Activated CD8-positive, alpha-beta memory T cell treated with anti-CD3 and anti-CD28 coated beads, Interleukin-2, amount 10 ng/mL, durations not matched to agents 7 days and 5 days (primary cell): ENCODE measurements around the gene RBKS. TPM values are rescaled to one million over a fixed set of nuclear protein-coding genes. Genes with fewer than 3 reads are reported as not detected.

ENCODE experiments used
- ATAC-seq: fragments of 150-1000 bp; cut with Tn5 transposase; one replicate; pipeline ENCODE4 v1.10.0; 2021; ENCODE audit warnings: moderate library complexity
- CTCF ChIA-PET: fragments of 350-600 bp; sonication (Branson Sonifier 250); formaldehyde crosslinking; loops from one replicate; lab custom pipeline; 2021; ENCODE audit warnings: antibody characterized with exemption; lab: Charles Lee
- DNase-seq: peaks from one replicate; pipeline ENCODE4 v3.0.0-alpha.2; 2020
- H3K27ac Mint-ChIP-seq: one replicate; pipeline ENCODE4 v1.8.0; 2021; ENCODE audit warnings: mild to moderate bottlenecking, mixed read lengths
- H3K27me3 Mint-ChIP-seq: one replicate; pipeline ENCODE4 v1.8.0; 2021; ENCODE audit warnings: mixed read lengths
- H3K36me3 Mint-ChIP-seq: one replicate; pipeline ENCODE4 v1.8.0; 2021; ENCODE audit warnings: mild to moderate bottlenecking, mixed read lengths
- H3K4me1 Mint-ChIP-seq: one replicate; pipeline ENCODE4 v1.8.0; 2021; ENCODE audit warnings: mixed read lengths
- H3K4me3 Mint-ChIP-seq: one replicate; pipeline ENCODE4 v1.8.0; 2021; ENCODE audit warnings: mild to moderate bottlenecking, moderate library complexity, mixed read lengths
- H3K9me3 Mint-ChIP-seq: one replicate; pipeline ENCODE4 v1.8.0; 2022; ENCODE audit warnings: low read depth, mixed read lengths
- total RNA-seq, 2 experiments: library from RNA; stranded (reverse); gene quantifications; one replicate each; pipeline ENCODE4 v1.2.3, GENCODE V29; 2021

Gene RBKS
- total RNA-seq, 2 experiments from 2014 or later, result 2.6 to 3.4 TPM

DNA sequence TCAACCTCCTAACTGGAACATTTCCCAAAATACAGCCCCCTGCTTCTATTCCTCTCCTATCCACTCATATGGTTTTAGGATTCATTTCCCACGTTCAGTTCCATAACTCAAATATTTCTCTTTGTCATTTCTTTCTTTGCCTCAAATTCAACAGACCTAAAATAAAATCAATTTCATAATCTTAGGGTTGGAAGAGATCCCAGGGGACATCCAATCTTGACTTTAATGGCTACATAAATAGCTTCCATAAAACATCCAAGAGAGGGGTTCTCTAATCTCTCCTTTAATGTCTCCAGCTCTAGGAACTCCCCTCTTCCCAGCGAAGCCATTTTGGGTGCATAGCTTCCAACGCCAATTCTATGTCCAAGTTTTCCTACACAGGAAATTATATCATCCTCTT lies 33.8 kb downstream of the RBKS start:
- Mint-ChIP-seq H3K36me3 (peaks cover 20% of the 10 kb centered on the region), H3K4me3 (no peak overlapping the region), H3K4me1 (peaks cover 42% of the 10 kb centered on the region), H3K27ac (no peak overlapping the region), H3K27me3 (no peaks in the 10 kb centered on the region), H3K9me3 (no peaks in the 10 kb centered on the region)
- ATAC-seq, result no peak
- DNase-seq, result no peak
- CTCF ChIA-PET, result interaction anchor here (1.0 kb wide), 1 partner anchor 49 kb away, joined by 3 read pairs; no protein-coding TSS in a partner anchor

DNA sequence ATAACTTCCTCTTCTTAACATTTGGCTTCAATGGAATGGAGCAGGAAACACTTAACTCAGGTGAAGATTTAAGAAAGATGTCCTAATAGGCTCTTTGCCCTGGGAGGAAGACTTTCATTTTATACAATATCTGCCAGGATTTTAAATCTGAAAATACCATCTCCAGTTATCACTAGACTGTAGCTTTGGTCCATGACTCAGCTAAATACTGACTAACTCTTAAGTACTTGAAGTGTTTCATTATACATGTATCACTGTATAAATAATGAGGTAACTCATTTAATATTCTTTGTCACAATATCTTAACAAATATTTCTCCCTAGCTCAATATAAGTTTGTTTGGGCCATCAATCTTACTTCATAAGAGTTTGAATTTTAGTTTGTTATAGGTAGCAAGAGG lies 34.7 kb downstream of the RBKS start:
- Mint-ChIP-seq H3K27ac (no peak overlapping the region), H3K4me1 (peaks cover 38% of the 10 kb centered on the region), H3K36me3 (peaks cover 20% of the 10 kb centered on the region), H3K4me3 (no peak overlapping the region), H3K27me3 (no peaks in the 10 kb centered on the region), H3K9me3 (no peaks in the 10 kb centered on the region)
- DNase-seq (no peak), ATAC-seq (no peak)
- CTCF ChIA-PET, result no interaction called here

DNA sequence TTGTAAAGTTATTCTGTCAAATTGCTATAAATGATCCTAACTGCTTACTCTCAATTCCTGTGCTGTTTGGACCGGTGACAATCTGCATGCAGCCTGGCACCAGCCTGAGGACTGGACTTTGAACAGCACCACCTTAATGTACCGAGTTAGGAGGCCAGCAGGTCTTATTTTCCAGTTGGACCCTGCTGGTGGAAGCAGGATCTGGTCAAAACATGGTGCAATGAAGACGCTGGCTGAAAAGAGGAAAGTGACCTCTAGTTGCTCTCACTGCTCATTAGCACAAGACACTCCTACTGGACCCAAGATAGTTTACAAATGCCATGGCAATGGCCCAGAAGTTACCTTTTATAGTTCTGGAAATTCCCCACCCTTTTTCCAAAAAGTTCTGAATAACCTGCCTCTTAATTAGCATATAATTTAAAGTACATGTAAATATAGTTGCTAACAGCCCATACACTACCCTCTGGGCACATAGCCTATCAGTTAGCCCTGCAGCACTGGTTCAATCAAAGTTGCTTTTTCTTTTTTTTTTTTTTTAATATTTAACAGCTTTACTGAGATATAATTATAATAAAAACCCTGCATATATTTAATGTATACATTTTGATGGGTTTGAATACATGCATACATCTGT lies 35.8 kb downstream of the RBKS start:
- Mint-ChIP-seq H3K9me3 (no peaks in the 10 kb centered on the region), H3K4me3 (no peak overlapping the region), H3K36me3 (peaks cover 22% of the 10 kb centered on the region), H3K27ac (no peak overlapping the region), H3K27me3 (no peaks in the 10 kb centered on the region), H3K4me1 (peaks cover 38% of the 10 kb centered on the region)
- DNase-seq (no peak), ATAC-seq (no peak)
- CTCF ChIA-PET, result no interaction called here

DNA sequence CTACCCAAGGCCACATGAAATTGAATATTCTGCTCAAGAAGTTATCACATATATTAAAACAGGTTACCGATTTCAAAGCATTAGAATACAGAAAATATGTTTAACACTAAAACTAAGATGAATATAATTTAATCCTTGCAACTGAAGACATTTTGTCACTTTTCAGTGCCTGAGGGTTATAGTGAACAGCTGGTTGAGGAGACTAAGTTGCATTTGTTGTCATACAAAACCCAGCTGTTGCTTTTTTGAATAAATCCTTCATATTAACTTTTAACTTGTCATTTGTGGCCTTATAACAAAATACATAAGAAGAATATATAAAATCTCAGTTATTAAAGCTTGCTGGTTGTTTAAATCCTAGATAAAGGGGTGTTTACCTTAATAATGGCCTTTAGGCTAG lies 37.5 kb downstream of the RBKS start:
- Mint-ChIP-seq H3K36me3 (peaks cover 20% of the 10 kb centered on the region), H3K27ac (no peak overlapping the region), H3K4me1 (peaks cover 26% of the 10 kb centered on the region), H3K9me3 (no peaks in the 10 kb centered on the region), H3K27me3 (no peaks in the 10 kb centered on the region), H3K4me3 (no peak overlapping the region)
- DNase-seq, result no peak
- no peak for ATAC-seq
- CTCF ChIA-PET, result interaction anchor here (1.1 kb wide), 1 partner anchor 16 kb away, joined by 3 read pairs; no protein-coding TSS in a partner anchor

DNA sequence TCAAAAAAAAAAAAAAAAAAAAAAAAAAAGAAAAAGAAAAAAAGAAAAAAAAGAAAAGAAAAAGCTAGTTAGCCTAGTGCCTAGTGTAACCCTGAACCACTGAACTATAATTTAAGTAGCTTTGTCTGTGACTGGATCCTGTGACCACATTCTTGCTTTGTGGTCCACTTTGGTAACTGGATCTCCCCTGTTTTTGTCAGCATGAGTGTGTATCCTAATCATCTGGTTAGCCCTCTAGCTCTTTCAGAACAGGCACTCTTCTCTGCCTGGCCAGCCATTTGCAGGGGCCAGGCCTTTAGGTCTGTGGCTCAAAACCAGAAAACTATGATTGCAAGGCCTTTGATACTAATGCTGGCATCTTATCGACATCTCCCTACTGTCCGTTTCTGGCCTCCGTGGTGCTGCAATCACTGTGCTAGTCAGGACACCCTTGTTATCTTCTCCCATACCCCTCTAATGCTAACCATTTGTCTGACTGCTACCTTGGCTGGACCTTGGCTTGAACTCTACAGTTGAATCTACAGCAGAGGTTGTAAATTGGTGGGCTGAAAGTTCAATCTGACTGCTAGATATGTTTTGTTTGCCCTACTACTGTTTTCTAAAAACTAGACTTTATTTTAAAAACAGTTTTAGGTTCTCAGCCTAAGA lies 40.5 kb downstream of the RBKS start:
- no peaks in the 10 kb centered on the region for H3K27me3 Mint-ChIP-seq
- no peak overlapping the region for H3K27ac Mint-ChIP-seq
- DNase-seq, result no peak
- H3K4me1 Mint-ChIP-seq, result peaks cover 5% of the 10 kb centered on the region
- H3K4me3 Mint-ChIP-seq, result no peak overlapping the region
- no peaks in the 10 kb centered on the region for H3K9me3 Mint-ChIP-seq
- ATAC-seq, result no peak
- CTCF ChIA-PET, result no interaction called here
- peaks cover 5% of the 10 kb centered on the region for H3K36me3 Mint-ChIP-seq

DNA sequence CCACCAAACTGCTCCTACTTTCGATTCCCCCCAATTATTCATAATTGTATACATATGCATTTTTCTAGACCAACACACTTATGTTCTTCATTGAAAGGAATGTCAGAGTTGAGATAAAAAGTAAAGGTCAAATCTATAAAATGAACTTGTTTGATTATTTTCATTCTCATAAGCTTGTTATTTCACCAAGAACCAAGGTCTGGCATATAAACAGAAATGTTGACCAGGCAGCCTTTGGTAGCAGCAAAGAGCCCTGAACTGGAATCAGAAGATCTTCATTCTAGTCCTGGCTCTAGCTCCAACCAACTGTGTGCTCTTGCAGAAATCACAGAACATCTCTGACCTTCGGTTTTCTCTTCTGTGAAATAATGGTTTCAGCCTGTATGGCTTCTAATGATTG lies 42.9 kb downstream of the RBKS start:
- peaks cover 3% of the 10 kb centered on the region for H3K36me3 Mint-ChIP-seq
- no peaks in the 10 kb centered on the region for H3K9me3 Mint-ChIP-seq
- H3K4me3 Mint-ChIP-seq, result no peak overlapping the region
- peaks cover 5% of the 10 kb centered on the region for H3K4me1 Mint-ChIP-seq
- no peak for DNase-seq
- H3K27me3 Mint-ChIP-seq, result no peaks in the 10 kb centered on the region
- H3K27ac Mint-ChIP-seq, result no peak overlapping the region
- CTCF ChIA-PET, result interaction anchor here (1.1 kb wide), 1 partner anchor 12 kb away, joined by 5 read pairs; no protein-coding TSS in a partner anchor
- ATAC-seq, result no peak

DNA sequence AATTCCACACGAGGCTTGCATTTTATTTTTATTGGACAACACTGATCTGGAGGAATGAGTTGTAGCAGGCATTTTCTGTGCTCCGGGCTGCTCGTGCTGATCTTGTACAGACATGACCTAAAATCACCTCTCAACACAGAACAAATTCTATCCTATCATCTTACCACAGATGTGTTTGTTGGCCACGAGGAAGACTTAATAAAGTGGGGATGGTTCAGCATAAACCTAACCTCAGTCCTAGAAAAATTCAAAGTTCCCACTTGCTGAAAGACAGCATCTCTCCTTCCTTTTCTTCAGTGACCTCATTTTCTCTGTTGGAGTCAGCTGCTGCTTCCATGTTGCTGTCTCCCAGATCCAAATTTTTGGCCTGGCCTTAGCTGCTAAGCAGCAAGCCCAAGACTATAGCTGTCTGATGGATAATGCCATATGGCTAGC lies 45.3 kb downstream of the RBKS start:
- Mint-ChIP-seq H3K4me1 (peaks cover 4% of the 10 kb centered on the region), H3K27ac (no peak overlapping the region), H3K4me3 (no peak overlapping the region), H3K36me3 (peaks cover 1% of the 10 kb centered on the region), H3K27me3 (no peaks in the 10 kb centered on the region), H3K9me3 (no peaks in the 10 kb centered on the region)
- DNase-seq (no peak), ATAC-seq (no peak)
- CTCF ChIA-PET, result interaction anchor here (1.3 kb wide), 1 partner anchor 12 kb away, joined by 3 read pairs; no protein-coding TSS in a partner anchor

DNA sequence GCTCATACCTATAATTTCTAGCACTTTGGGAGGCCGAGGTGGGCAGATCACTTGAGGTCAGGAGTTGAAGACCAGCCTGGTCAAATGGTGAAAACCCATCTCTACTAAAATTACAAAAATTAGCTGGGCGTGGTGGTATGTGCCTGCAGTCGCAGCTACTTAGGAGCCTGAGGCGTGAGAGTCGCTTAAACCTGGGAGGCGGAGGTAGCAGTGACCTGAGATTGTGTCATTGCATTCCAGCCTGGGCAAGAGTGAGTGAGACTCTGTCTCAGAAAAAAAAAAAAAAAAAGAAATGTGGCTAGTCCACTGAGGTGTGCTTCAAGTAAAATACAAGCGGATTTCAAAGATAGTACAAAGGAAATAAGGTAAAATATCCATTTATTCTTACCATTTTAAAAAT lies 46.2 kb downstream of the RBKS start:
- Mint-ChIP-seq H3K27ac (no peak overlapping the region), H3K4me3 (no peak overlapping the region), H3K36me3 (no peaks in the 10 kb centered on the region), H3K9me3 (no peaks in the 10 kb centered on the region), H3K4me1 (no peaks in the 10 kb centered on the region), H3K27me3 (no peaks in the 10 kb centered on the region)
- ATAC-seq (no peak), DNase-seq (no peak)
- CTCF ChIA-PET, result no interaction called here

DNA sequence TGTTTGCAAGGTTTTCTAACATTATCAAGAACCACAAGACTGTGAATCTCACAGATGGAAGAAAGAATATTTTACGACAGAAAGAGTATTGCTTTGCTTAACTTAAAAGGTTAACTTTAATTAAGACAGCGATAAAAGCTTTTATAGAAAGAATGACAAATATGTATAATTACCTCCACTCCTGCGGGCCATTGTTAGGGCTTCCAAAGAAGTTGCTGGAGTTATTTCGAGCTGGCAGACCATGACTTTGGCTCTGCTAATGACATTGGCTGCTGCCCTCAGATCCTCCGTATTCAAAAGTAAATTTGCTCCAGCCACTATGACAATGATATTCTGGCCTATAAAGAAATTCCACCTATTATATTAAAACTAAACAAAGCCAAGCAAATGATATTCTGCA lies 47.3 kb downstream of the RBKS start:
- no peak overlapping the region for H3K27ac Mint-ChIP-seq
- H3K4me1 Mint-ChIP-seq, result no peaks in the 10 kb centered on the region
- H3K4me3 Mint-ChIP-seq, result no peak overlapping the region
- CTCF ChIA-PET, result no interaction called here
- no peaks in the 10 kb centered on the region for H3K9me3 Mint-ChIP-seq
- no peaks in the 10 kb centered on the region for H3K27me3 Mint-ChIP-seq
- no peak for DNase-seq
- ATAC-seq, result no peak
- no peaks in the 10 kb centered on the region for H3K36me3 Mint-ChIP-seq

DNA sequence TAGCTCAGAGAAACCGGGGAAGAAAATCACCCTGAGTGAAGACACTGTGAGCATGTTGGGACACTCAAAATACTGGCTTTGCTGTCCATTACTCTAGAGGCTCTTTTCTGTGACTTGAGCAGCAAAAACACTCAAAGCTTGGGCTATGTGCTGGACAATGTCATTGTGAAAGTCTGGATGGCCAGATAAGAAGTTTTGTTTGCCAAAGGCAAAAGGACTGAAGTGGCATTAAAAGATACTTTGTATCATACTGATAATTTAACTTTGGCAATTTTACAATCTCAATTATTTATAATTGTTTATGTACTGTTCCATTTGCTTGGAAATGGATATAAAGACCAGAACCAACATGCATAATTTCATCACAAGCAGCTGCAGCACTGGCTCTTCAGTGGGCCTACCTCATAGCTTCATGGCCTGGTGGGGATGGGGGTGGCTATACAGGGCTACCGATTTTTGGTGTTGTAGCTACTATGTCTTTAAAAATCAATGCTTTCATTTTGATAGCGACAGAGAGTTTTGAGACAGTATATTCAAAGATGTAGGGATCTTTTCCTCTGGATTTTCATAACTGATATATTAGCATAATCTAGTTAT lies 51.1 kb downstream of the RBKS start:
- Mint-ChIP-seq H3K4me3 (no peak overlapping the region), H3K9me3 (no peaks in the 10 kb centered on the region), H3K4me1 (no peaks in the 10 kb centered on the region), H3K27me3 (no peaks in the 10 kb centered on the region), H3K36me3 (peaks cover 6% of the 10 kb centered on the region), H3K27ac (no peak overlapping the region)
- ATAC-seq, result no peak
- CTCF ChIA-PET, result interaction anchor here (1.1 kb wide), 1 partner anchor 510 kb away, joined by 3 read pairs; no protein-coding TSS in a partner anchor
- no peak for DNase-seq

DNA sequence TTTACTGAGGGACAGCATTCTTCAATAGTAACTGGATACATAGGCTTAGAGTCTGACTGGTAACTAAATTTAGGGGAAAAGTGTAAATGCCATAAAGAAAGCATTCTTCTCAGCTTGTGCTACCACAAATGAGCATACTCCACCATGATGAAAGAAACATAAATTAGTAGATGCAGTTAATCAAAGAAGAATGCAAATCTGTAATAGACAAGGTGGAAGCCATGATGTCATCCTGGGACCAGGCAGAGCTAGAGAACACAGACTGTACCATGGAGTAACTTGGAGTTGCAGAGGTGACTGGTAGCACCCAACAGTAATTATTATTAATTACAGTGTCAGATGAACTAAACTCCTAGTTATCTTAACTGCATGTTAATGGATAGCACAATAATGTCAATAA lies 51.7 kb downstream of the RBKS start:
- no peaks in the 10 kb centered on the region for H3K4me1 Mint-ChIP-seq
- H3K27me3 Mint-ChIP-seq, result no peaks in the 10 kb centered on the region
- no peak overlapping the region for H3K27ac Mint-ChIP-seq
- H3K36me3 Mint-ChIP-seq, result peaks cover 6% of the 10 kb centered on the region
- no peak overlapping the region for H3K4me3 Mint-ChIP-seq
- no peaks in the 10 kb centered on the region for H3K9me3 Mint-ChIP-seq
- no peak for ATAC-seq
- no peak for DNase-seq
- CTCF ChIA-PET, result interaction anchor here (1.1 kb wide), 1 partner anchor 511 kb away, joined by 3 read pairs; no protein-coding TSS in a partner anchor

DNA sequence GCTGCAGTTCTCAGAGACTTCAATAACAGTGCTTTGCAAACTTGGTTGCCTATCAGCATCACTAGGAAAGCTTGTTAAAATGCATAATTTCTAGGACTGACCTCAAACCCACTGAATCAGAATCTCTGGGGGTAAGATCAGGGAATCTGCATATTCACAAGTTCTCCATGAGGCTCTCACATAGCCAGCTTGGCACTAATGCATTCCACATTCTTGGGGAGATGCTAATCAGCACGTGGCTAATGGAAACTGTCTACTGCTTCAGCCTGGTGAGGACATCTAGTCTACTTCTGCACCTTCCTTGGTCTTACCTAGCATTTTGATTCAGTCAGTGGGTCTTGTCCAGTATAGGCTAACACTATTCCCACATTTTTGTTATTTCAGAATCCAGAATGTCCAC lies 56.3 kb downstream of the RBKS start:
- CTCF ChIA-PET, result no interaction called here
- DNase-seq, result no peak
- H3K27ac Mint-ChIP-seq, result no peak overlapping the region
- ATAC-seq, result no peak
- no peaks in the 10 kb centered on the region for H3K27me3 Mint-ChIP-seq
- peaks cover 15% of the 10 kb centered on the region for H3K36me3 Mint-ChIP-seq
- H3K9me3 Mint-ChIP-seq, result peaks cover 2% of the 10 kb centered on the region
- no peak overlapping the region for H3K4me3 Mint-ChIP-seq
- H3K4me1 Mint-ChIP-seq, result no peaks in the 10 kb centered on the region

DNA sequence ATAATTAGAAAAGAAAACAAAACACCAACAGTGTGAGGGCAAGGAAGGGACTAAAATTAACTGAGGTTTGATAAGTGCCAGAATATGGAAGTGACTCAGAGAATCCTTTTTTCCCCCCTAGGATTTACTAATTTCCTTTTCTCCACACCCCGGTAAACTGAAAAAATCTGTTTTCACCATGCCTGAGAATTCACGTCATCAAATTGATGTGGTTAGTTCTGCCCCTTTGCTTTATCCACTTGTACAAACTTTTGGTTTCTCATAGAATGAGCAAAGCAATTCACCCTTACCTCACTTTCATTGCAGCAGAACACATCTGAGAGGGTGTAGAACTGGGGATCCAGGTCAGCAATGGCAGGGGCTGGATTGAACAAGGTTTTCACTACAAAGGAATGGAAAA lies 57.8 kb downstream of the RBKS start:
- no peak for DNase-seq
- Mint-ChIP-seq H3K27ac (no peak overlapping the region), H3K36me3 (peaks cover 15% of the 10 kb centered on the region), H3K27me3 (no peaks in the 10 kb centered on the region), H3K4me1 (no peaks in the 10 kb centered on the region), H3K9me3 (peaks cover 2% of the 10 kb centered on the region), H3K4me3 (no peak overlapping the region)
- CTCF ChIA-PET, result interaction anchor here (0.9 kb wide), 1 partner anchor 13 kb away, joined by 3 read pairs; no protein-coding TSS in a partner anchor
- ATAC-seq, result no peak
